H1 (cell line): Measurements from ENCODE around the gene ZNF644. TPM values are rescaled to one million over a fixed set of nuclear protein-coding genes. Genes with fewer than 3 reads are reported as not detected.

Experiments
- CTCF ChIA-PET: fragments of 300-600 bp; sonication (Branson Sonifier 250); formaldehyde crosslinking; loops from one replicate; lab custom pipeline; 2021; ENCODE audit not compliant: partially characterized antibody; lab: Charles Lee
- POLR2A ChIA-PET: fragments of 300-600 bp; sonication (Branson Sonifier 250); formaldehyde crosslinking; loops from one replicate; lab custom pipeline; 2021; ENCODE audit warnings: inconsistent platforms; ENCODE audit not compliant: partially characterized antibody; lab: Charles Lee
- DNase-seq, 2 experiments: peaks; one replicate each; pipeline versions ENCODE4 v3.0.0 to v3.0.0-alpha.2; 2010 to 2022; ENCODE audit warnings: low spot score in 2 of 2, low read depth in 1 of 2, mixed read lengths in 1 of 2
- FAIRE-seq: peaks from 2 replicates; lab custom pipeline; 2011; peaks lifted over from hg19 to GRCh38; lab: Jason Lieb, UNC
- H2AFZ ChIP-seq: 2 replicates; pipeline ENCODE4 v1.8.1; 2012; ENCODE audit warnings: low read length, inconsistent platforms
- H2AK5ac ChIP-seq: 2 replicates; pipeline ENCODE4 v1.6.1; 2013; ENCODE audit warnings: low read depth, low read length
- H2BK120ac ChIP-seq: replicated peaks from 2 replicates; pipeline ENCODE3; 2013; ENCODE audit warnings: low read depth, low read length, inconsistent platforms
- H2BK12ac ChIP-seq: 2 replicates; pipeline ENCODE4 v1.6.1; 2013; ENCODE audit warnings: low read depth, low read length
- H2BK15ac ChIP-seq: 2 replicates; pipeline ENCODE4 v1.6.1; 2013; ENCODE audit warnings: low read length
- H2BK20ac ChIP-seq: 2 replicates; pipeline ENCODE4 v1.6.1; 2013; ENCODE audit warnings: low read length
- H2BK5ac ChIP-seq: 2 replicates; pipeline ENCODE4 v1.6.1; 2013; ENCODE audit warnings: low read depth, low read length
- H3K14ac ChIP-seq: 2 replicates; pipeline ENCODE4 v1.6.1; 2013; ENCODE audit warnings: inconsistent platforms; ENCODE audit not compliant: insufficient read length
- H3K18ac ChIP-seq: 2 replicates; pipeline ENCODE4 v1.6.1; 2013; ENCODE audit warnings: low read length; ENCODE audit errors: extremely low read depth
- H3K23ac ChIP-seq: 2 replicates; pipeline ENCODE4 v1.6.1; 2013; ENCODE audit warnings: inconsistent platforms; ENCODE audit not compliant: insufficient read length
- H3K23me2 ChIP-seq: 2 replicates; pipeline ENCODE4 v1.6.1; 2013; ENCODE audit warnings: low read depth, low read length
- H3K27ac ChIP-seq: 2 replicates; pipeline ENCODE4 v1.6.1; 2011; ENCODE audit warnings: low read depth, low read length, inconsistent platforms
- H3K27me3 ChIP-seq, 4 experiments: replicated peaks in 1 of 4; 1 replicate in 1 of 4; 2 replicates in 3 of 4; pipeline versions ENCODE4 v1.6.1 to v1.8.1; 2011 to 2013; ENCODE audit warnings: low read length in 3 of 4, mild to moderate bottlenecking in 3 of 4, inconsistent platforms in 2 of 4, mixed read lengths in 2 of 4, moderate library complexity in 1 of 4; ENCODE audit not compliant: control insufficient read depth in 3 of 4, insufficient read depth in 3 of 4; ENCODE audit errors: extremely low read depth in 1 of 4
- H3K36me3 ChIP-seq, 4 experiments: 2 replicates each; pipeline versions ENCODE4 v1.6.1 to v1.8.1; 2011 to 2013; ENCODE audit warnings: mild to moderate bottlenecking in 4 of 4, low read length in 3 of 4, moderate library complexity in 2 of 4, control low read depth in 1 of 4, inconsistent platforms in 1 of 4; ENCODE audit not compliant: insufficient read depth in 4 of 4, control insufficient read depth in 2 of 4
- H3K4ac ChIP-seq: replicated peaks from 2 replicates; pipeline ENCODE3; 2013; ENCODE audit warnings: low read length, low read depth, mixed read lengths, inconsistent platforms; ENCODE audit not compliant: insufficient read length
- H3K4me1 ChIP-seq, 4 experiments: replicated peaks in 1 of 4; 1 replicate in 1 of 4; 2 replicates in 3 of 4; pipeline versions ENCODE4 v1.6.1 to v1.8.1; 2011 to 2013; ENCODE audit warnings: low read length in 3 of 4, inconsistent platforms in 2 of 4, mixed read lengths in 1 of 4; ENCODE audit not compliant: insufficient read depth in 4 of 4, control insufficient read depth in 3 of 4
- H3K4me2 ChIP-seq, 2 experiments: 2 replicates each; pipeline versions ENCODE4 v1.6.1 to v1.8.1; 2011 to 2013; ENCODE audit warnings: low read depth in 2 of 2, low read length in 2 of 2, control low read depth in 1 of 2, inconsistent platforms in 1 of 2, mild to moderate bottlenecking in 1 of 2; ENCODE audit not compliant: insufficient read depth in 1 of 2
- H3K4me3 ChIP-seq, 4 experiments: fragments of 200-600, 300-600 bp in 1 of 4; sonication (generic), shearing (Covaris generic), sonication (Bioruptor Twin) in 1 of 4; 2 replicates each; pipeline versions ENCODE4 v1.5.1 to v1.8.1; 2011 to 2016; ENCODE audit warnings: low read length in 4 of 4, low read depth in 3 of 4, control low read depth in 2 of 4, inconsistent platforms in 2 of 4, mild to moderate bottlenecking in 2 of 4, mixed read lengths in 1 of 4, moderate library complexity in 1 of 4; ENCODE audit not compliant: insufficient read depth in 2 of 4; ENCODE audit errors: extremely low read depth in 1 of 4
- H3K56ac ChIP-seq: replicated peaks from 2 replicates; pipeline ENCODE3; 2013; ENCODE audit warnings: low read depth, mild to moderate bottlenecking, mixed read lengths, low read length, inconsistent platforms; ENCODE audit not compliant: insufficient read length
- H3K79me1 ChIP-seq: 2 replicates; pipeline ENCODE4 v1.6.1; 2013; ENCODE audit warnings: low read depth, low read length, control low read depth
- H3K79me2 ChIP-seq, 2 experiments: 2 replicates each; pipeline versions ENCODE4 v1.6.1 to v1.8.1; 2012 to 2013; ENCODE audit warnings: low read length in 2 of 2, mild to moderate bottlenecking in 2 of 2, inconsistent platforms in 1 of 2; ENCODE audit not compliant: insufficient read depth in 2 of 2, control insufficient read depth in 1 of 2
- H3K9ac ChIP-seq, 4 experiments: replicated peaks in 1 of 4; 1 replicate in 1 of 4; 2 replicates in 3 of 4; pipeline versions ENCODE4 v1.6.1 to v1.8.1; 2011 to 2013; ENCODE audit warnings: low read depth in 3 of 4, low read length in 3 of 4, control low read depth in 2 of 4, mild to moderate bottlenecking in 2 of 4, moderate library complexity in 2 of 4, inconsistent platforms in 1 of 4; ENCODE audit errors: extremely low read depth in 1 of 4
- H3K9me3 ChIP-seq, 2 experiments: 2 replicates each; pipeline versions ENCODE4 v1.6.1 to v1.8.1; 2012 to 2013; ENCODE audit warnings: mild to moderate bottlenecking in 2 of 2, moderate library complexity in 2 of 2, control low read depth in 1 of 2, inconsistent platforms in 1 of 2, low read depth in 1 of 2, low read length in 1 of 2, mixed read lengths in 1 of 2; ENCODE audit not compliant: insufficient read depth in 2 of 2
- H4K20me1 ChIP-seq, 2 experiments: replicated peaks in 1 of 2; 2 replicates each; pipeline versions ENCODE3 to v1.8.1; 2011 to 2013; ENCODE audit warnings: inconsistent platforms in 2 of 2, low read length in 2 of 2, mild to moderate bottlenecking in 1 of 2; ENCODE audit not compliant: insufficient read depth in 2 of 2, control insufficient read depth in 1 of 2
- H4K5ac ChIP-seq: 2 replicates; pipeline ENCODE4 v1.6.1; 2013; ENCODE audit warnings: low read length, low read depth, mixed read lengths, inconsistent platforms; ENCODE audit not compliant: insufficient read length
- H4K8ac ChIP-seq: 2 replicates; pipeline ENCODE4 v1.8.0; 2013; ENCODE audit warnings: mild to moderate bottlenecking, moderate library complexity, low read length, inconsistent platforms; ENCODE audit not compliant: insufficient read depth; ENCODE audit errors: extremely low read depth
- H4K91ac ChIP-seq: replicated peaks from 2 replicates; pipeline ENCODE3; 2013; ENCODE audit warnings: low read length, mixed read lengths, inconsistent platforms; ENCODE audit not compliant: insufficient read length
- RBBP5 ChIP-seq: IDR thresholded peaks from 2 replicates; pipeline ENCODE4 v1.7.1; 2012; ENCODE audit warnings: low read depth, mild to moderate bottlenecking, inconsistent platforms, low read length, moderate library complexity, borderline replicate concordance
- WGBS, 2 experiments: shearing (Covaris generic) in 1 of 2; methylation state at CpG; one replicate each; pipeline versions ENCODE4 v1.1.6 to v1.1.7; 2013 to 2015; ENCODE audit warnings: low lambda C conversion rate in 2 of 2, mixed read lengths in 2 of 2, inconsistent platforms in 1 of 2, low coverage in 1 of 2, missing lambda C conversion rate in 1 of 2; ENCODE audit not compliant: insufficient replicate concordance in 2 of 2, insufficient coverage in 1 of 2, insufficient read length in 1 of 2; ENCODE audit errors: extremely low coverage in 1 of 2, missing lambda C conversion rate in 1 of 2; 5-methylcytosine and 5-hydroxymethylcytosine counted together
- polyA plus RNA-seq, 7 experiments: library from polyadenylated mRNA; depleted of rRNA in 3 of 7; stranded (reverse) in 5 of 7; unstranded in 2 of 7; fragments of >200 nt in 5 of 7; fragments of 200-250 nt in 2 of 7; gene quantifications; 1 replicate in 5 of 7; 2 replicates in 1 of 7; 4 replicates in 1 of 7; pipeline versions ENCODE4 v1.2.1 to v1.2.3, GENCODE V29; 2011 to 2013; ENCODE audit warnings: missing spikeins in 2 of 7, mixed read lengths in 2 of 7
- total RNA-seq: library from RNA; stranded (reverse); fragmentation: NEBNext Ultra II Directional; extraction: Animal tissue kit (Norgen Biotek cat#: 25700); gene quantifications from 2 replicates; pipeline ENCODE4 v1.2.1, GENCODE V29; 2021

ZNF644 gene
- total and polyA plus RNA-seq, 2 of the 8 experiments (the other 6 are each of a cell fraction or from before 2014, with no cell fraction given), result 14.5 to 93.5 TPM

- Histone ChIP-seq H4K20me1 (peaks cover 8 to 18% of the 10 kb centered on the region in 2 experiments), H4K8ac (no peak overlapping the region), H3K9ac (no peak overlapping the region), H2BK120ac (no peak overlapping the region), H2AFZ (no peak overlapping the region), H3K4ac (no peak overlapping the region), H3K27ac (no peak overlapping the region), H2BK5ac (no peak overlapping the region), H3K36me3 (peaks cover 0 to 2% (median 0%) of the 10 kb centered on the region in 4 experiments; a peak in 1 of 8 replicates), H3K23me2 (no peaks in the 10 kb centered on the region), H4K91ac (no peak overlapping the region), H3K4me3 (no peak overlapping the region), H3K23ac (no peak overlapping the region), H3K4me2 (no peak overlapping the region), H4K5ac (no peak overlapping the region), H2BK20ac (no peak overlapping the region), H3K79me2 (peaks cover 0 to 93% of the 10 kb centered on the region in 2 experiments; a peak in 3 of 4 replicates), H2AK5ac (no peak overlapping the region), H3K18ac (no peak overlapping the region), H2BK15ac (no peak overlapping the region), H3K79me1 (no peaks in the 10 kb centered on the region), H2BK12ac (no peak overlapping the region), H3K9me3 (no peaks in the 10 kb centered on the region), H3K14ac (no peak overlapping the region), H3K4me1 (peaks cover 0 to 4% (median 0%) of the 10 kb centered on the region in 4 experiments; a peak in 2 of 7 replicates), H3K27me3 (no peaks in the 10 kb centered on the region), H3K56ac (no peak overlapping the region)
- ChIA-PET POLR2A (interaction anchor here (0.9 kb wide), 1 partner anchor 19 kb away, joined by 3 read pairs; no protein-coding TSS in a partner anchor), CTCF (interaction anchor here (0.8 to 1.4 kb wide), 2 partner anchors 18 to 219 kb away, joined by 5 read pairs; no protein-coding TSS in a partner anchor)
- no peak for TF ChIP-seq RBBP5
- 81% methylated on average over 1 of the region's 1 CpG; no CpG with 5 or more reads in 1 of the 2 experiments for WGBS, 2 experiments
- DNase-seq (no peak), FAIRE-seq (no peak)
These were observed 75.2 kb downstream of the ZNF644 start for GRCh38 chr1:90946630-90947029.
